ENCODE results near the gene NCK2. TPM values are rescaled to one million over a fixed set of nuclear protein-coding genes. Genes with fewer than 3 reads are reported as not detected.

Gene NCK2
- total RNA-seq, 2 donors from 2014 or later = 36.6 to 42.8 TPM

- peaks cover 10% of the 10 kb centered on the region for H3K4me1 ChIP-seq
- intact Hi-C loops (cut with DNase I) = no loop called here
- WGBS, 2 donors = 95 to 97% methylated on average over 4 of the region's 4 CpGs
- ATAC-seq (no peak), DNase-seq (no peak)
- H3K9me3 ChIP-seq = no peaks in the 10 kb centered on the region
- no peaks in the 10 kb centered on the region for H3K27me3 ChIP-seq
- no peak overlapping the region for H3K27ac ChIP-seq
- H3K36me3 ChIP-seq (replicated peaks in 1 of 2; ENCODE audit: insufficient read depth in 1 of 2, low read depth in 2 of 2) = no peaks in the 10 kb centered on the region
- TF ChIP-seq POLR2A (IDR thresholded peaks at IDR 0.05) = no peak
- TF ChIP-seq CTCF (IDR thresholded peaks at IDR 0.05) = no peak
- no peak overlapping the region for H3K4me3 ChIP-seq
These were observed 104.9 kb downstream of the NCK2 start for GRCh38 chr2:105849431-105850179.

- Histone ChIP-seq H3K9me3 (no peaks in the 10 kb centered on the region), H3K4me1 (peaks cover 10% of the 10 kb centered on the region), H3K4me3 (no peak overlapping the region), H3K36me3 (replicated peaks in 1 of 2; ENCODE audit: insufficient read depth in 1 of 2, low read depth in 2 of 2) (no peaks in the 10 kb centered on the region), H3K27me3 (no peaks in the 10 kb centered on the region), H3K27ac (no peak overlapping the region)
- ATAC-seq = no peak
- no peak for DNase-seq
- no peak for TF ChIP-seq CTCF (IDR thresholded peaks at IDR 0.05)
- TF ChIP-seq POLR2A (IDR thresholded peaks at IDR 0.05) = no peak
- 93 to 95% methylated on average over 10 of the region's 10 CpGs for WGBS, 2 donors
- intact Hi-C loops (cut with DNase I) = no loop called here
These were observed 107.4 kb downstream of the NCK2 start for GRCh38 chr2:105852066-105852465.

- Histone ChIP-seq H3K9me3 (no peaks in the 10 kb centered on the region), H3K27me3 (no peaks in the 10 kb centered on the region), H3K4me1 (peaks cover 17% of the 10 kb centered on the region), H3K27ac (no peak overlapping the region), H3K4me3 (no peak overlapping the region), H3K36me3 (replicated peaks in 1 of 2; ENCODE audit: insufficient read depth in 1 of 2, low read depth in 2 of 2) (no peaks in the 10 kb centered on the region)
- ATAC-seq = no peak
- TF ChIP-seq POLR2A (IDR thresholded peaks at IDR 0.05) (no peak), CTCF (IDR thresholded peaks at IDR 0.05) (no peak)
- WGBS, 2 donors = 78 to 86% methylated on average over 6 of the region's 6 CpGs
- DNase-seq = no peak
- intact Hi-C loops (cut with DNase I) = no loop called here
These were observed 108.8 kb downstream of the NCK2 start for GRCh38 chr2:105853354-105854088.

GRCh38 chr2:105854972-105855371 is 110.3 kb downstream of the NCK2 start:
- H3K9me3 ChIP-seq = no peaks in the 10 kb centered on the region
- WGBS, 2 donors = 90% methylated on average over 16 of the region's 16 CpGs
- intact Hi-C loops (cut with DNase I) = no loop called here
- no peaks in the 10 kb centered on the region for H3K27me3 ChIP-seq
- no peak for DNase-seq
- ATAC-seq = no peak
- H3K36me3 ChIP-seq (replicated peaks in 1 of 2; ENCODE audit: insufficient read depth in 1 of 2, low read depth in 2 of 2) = no peaks in the 10 kb centered on the region
- no peak overlapping the region for H3K27ac ChIP-seq
- TF ChIP-seq CTCF (IDR thresholded peaks at IDR 0.05) = no peak
- no peak for TF ChIP-seq POLR2A (IDR thresholded peaks at IDR 0.05)
- H3K4me1 ChIP-seq = peaks cover 17% of the 10 kb centered on the region
- H3K4me3 ChIP-seq = no peak overlapping the region

All from body of pancreas (tissue), 4 donors.